ENCODE results near the gene TMTC2.

The TMTC2 gene

DNA sequence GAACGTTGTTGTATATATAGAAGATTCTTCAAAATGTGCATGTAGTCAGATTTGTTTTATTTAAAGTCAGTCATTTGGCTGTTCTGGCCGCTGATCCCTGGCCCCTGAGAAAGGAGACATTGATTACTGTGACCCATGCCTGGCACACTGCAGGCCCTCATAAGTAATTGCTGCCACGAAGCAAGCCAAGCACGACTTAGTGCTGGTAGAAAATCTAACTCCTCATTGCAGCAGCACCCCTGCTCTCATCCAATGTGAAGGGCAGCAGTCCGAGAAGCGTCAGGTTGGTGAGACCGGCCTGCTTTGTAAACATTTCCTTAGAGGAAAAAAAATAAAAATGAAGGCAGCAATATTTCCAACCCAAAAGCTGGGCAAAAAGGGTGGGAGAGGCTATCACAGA is 22.8 kb upstream of the TMTC2 start:
- TF ChIP-seq, protein P1, sequence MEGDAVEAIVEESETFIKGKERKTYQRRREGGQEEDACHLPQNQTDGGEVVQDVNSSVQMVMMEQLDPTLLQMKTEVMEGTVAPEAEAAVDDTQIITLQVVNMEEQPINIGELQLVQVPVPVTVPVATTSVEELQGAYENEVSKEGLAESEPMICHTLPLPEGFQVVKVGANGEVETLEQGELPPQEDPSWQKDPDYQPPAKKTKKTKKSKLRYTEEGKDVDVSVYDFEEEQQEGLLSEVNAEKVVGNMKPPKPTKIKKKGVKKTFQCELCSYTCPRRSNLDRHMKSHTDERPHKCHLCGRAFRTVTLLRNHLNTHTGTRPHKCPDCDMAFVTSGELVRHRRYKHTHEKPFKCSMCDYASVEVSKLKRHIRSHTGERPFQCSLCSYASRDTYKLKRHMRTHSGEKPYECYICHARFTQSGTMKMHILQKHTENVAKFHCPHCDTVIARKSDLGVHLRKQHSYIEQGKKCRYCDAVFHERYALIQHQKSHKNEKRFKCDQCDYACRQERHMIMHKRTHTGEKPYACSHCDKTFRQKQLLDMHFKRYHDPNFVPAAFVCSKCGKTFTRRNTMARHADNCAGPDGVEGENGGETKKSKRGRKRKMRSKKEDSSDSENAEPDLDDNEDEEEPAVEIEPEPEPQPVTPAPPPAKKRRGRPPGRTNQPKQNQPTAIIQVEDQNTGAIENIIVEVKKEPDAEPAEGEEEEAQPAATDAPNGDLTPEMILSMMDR (conservative IDR thresholded peaks at IDR 0.05; ENCODE audit: low read length), result no peak
- H3K4me3 ChIP-seq (ENCODE audit: low read length), result no peak overlapping the region
- DNase-seq (ENCODE audit: low read depth), result no peak

DNA sequence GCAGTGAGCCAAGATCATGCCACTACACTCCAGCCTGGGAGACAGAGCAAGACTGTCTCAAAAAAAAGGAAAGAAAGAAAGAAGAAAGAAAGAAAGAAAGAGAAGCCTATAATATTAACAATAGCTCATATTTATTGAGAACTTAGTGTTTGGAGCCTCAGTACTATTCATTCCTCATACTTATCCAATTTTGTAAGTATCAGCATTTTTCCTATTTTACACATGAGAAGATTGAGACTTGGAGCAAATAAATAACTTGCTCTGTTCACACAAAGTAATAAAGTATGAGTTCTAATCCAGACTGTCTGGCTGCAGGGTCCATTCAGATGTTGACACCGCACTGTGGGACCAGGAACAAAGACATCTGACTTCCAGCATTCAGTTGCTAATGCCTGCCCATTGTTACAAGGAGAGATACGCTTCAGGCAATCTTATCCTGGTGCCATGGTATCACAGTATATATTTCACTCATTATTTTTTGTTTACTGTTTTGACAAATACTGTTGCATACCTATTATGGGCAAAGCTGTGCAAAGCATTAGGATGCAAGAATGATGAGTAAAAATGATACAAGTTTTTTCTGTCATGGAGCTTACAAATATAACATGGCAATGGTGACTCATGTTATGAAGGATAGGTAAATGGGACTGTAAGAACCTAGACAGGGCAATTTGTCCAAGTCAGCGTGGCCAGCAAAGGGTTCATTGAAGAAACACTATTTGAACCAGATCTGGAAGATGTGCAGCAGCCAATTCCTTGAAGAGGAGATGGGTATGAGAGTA is 21.4 kb upstream of the TMTC2 start:
- TF ChIP-seq, protein P1 (conservative IDR thresholded peaks at IDR 0.05; ENCODE audit: low read length), result no peak
- H3K4me3 ChIP-seq (ENCODE audit: low read length), result no peak overlapping the region
- DNase-seq (ENCODE audit: low read depth), result no peak

DNA sequence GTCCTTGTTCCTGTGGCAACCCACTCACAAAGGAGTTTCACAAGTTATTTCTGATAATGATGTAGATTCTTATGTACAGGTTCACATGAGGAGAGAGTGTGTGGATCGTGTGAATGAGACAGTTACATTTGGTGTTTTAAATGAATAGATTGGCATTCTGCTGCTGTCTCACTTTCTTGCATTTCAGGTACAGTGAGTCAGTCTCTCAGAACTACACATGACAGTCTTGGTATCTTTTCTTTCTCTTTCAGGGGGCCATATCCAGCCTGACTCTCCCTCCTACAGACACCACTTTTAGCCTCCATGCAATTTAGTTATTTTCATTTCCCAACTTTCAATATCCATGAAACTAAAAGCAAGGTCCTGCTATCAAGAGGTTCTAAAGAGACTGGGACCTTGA is 19.9 kb upstream of the TMTC2 start:
- no peak for DNase-seq (ENCODE audit: low read depth)

DNA sequence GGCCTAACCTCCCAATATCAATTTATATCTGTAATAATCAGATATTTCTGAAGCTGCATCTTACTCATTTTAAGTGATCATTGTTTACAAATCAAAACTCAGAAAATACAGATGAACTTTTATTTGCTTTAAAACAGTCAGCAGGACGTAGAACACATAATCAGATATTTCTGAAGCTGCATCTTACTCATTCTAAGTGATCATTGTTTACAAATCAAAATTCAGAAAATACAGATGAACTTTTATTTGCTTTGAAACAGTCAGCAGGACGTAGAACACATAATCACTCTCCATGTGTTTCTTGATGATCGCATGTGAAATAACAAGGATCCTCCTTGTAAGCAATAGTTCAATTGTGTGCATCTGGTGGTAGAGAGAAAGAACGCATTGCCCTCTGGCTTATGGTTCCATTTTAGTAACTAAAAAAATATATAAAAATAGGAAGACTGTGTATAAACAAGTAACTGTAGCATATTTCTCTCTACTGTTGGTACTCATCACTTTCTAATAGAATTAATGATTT is 15.0 kb upstream of the TMTC2 start:
- no peak overlapping the region for H3K4me3 ChIP-seq (ENCODE audit: low read length)
- no peak for DNase-seq (ENCODE audit: low read depth)
- TF ChIP-seq, protein P1 (conservative IDR thresholded peaks at IDR 0.05; ENCODE audit: low read length), result no peak

More for the DNA sequence above, 19.9 kb upstream of the TMTC2 start:
- TF ChIP-seq, protein P1 (conservative IDR thresholded peaks at IDR 0.05; ENCODE audit: low read length), result no peak
- no peak overlapping the region for H3K4me3 ChIP-seq (ENCODE audit: low read length)

DNA sequence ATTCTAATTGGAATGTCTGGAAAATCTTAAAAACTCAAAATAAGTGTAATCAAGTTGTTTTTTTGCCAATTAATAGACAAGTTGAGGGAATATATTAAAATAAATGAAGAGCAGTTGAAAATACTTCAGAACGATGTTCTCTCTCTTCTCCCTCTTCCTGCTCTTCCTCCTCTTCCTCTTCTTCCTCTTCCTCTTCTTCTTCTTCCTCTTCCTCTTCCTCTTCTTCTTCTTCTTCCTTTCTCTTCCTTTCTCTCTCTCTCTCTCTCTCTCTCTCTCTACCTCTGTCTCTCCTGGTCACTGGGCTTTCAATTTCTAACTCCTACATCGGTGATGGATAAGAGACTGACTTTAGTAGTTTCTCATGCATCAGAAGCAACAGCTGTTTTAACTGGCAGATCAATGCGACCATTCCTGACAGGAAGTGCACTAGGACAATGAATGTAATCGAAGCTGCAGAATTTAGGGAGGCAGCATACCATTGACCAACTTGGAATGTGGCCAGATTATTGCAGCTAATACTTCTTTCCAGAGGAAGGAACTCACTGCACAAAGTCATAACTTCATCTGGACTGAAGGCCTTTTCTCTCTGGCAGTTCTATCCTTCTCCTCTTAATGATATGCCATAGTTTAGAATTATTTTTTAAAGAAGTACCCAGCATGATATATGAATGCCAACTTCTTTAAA is 13.8 kb upstream of the TMTC2 start:
- H3K4me3 ChIP-seq (ENCODE audit: low read length), result no peak overlapping the region
- TF ChIP-seq, protein P1 (conservative IDR thresholded peaks at IDR 0.05; ENCODE audit: low read length), result no peak
- DNase-seq (ENCODE audit: low read depth), result no peak

DNA sequence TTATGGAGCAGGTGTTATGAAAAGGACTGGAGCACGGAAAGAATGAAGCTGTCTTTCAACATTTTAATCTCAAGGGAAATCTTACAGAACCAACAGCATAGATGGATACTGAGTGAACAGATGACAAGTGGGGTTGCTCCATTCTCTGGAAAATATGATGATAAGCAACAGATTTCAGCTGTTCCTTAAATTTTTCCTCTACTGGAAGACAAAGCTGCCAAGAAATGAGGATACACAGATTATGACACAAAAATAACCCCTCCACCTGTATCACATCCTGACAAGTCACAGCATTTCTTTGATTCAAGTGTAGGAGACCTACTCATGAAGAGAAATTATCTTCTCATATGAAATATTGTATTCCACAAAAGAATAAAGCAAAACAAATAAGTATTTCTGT is 13.0 kb upstream of the TMTC2 start:
- DNase-seq (ENCODE audit: low read depth), result no peak
- H3K4me3 ChIP-seq (ENCODE audit: low read length), result no peak overlapping the region
- TF ChIP-seq, protein P1 (conservative IDR thresholded peaks at IDR 0.05; ENCODE audit: low read length), result no peak
